CD8-positive, alpha-beta memory T cell (primary cell): Measurements from ENCODE around the gene GADD45GIP1. TPM values are rescaled to one million over a fixed set of nuclear protein-coding genes. Genes with fewer than 3 reads are reported as not detected.
A peak's percentile ranks its signal among the peaks of the same experiment; 100 is the strongest.
"Not testable (repeated sequence)": the region's sequence is repeated elsewhere in the genome, so short reads cannot be mapped to it uniquely, and the experiment has no call there.

Experiments used
- CTCF ChIA-PET: fragments of 350-600 bp; sonication (Branson Sonifier 250); formaldehyde crosslinking; loops from one replicate; lab custom pipeline; 2021; ENCODE audit warnings: antibody characterized with exemption; lab: Charles Lee
- POLR2A ChIA-PET: fragments of 350-600 bp; sonication (Branson Sonifier 250); formaldehyde crosslinking; loops from one replicate; lab custom pipeline; 2021; ENCODE audit warnings: antibody characterized with exemption; lab: Charles Lee
- DNase-seq, 5 donors: peaks; one replicate each; pipeline versions ENCODE4 v3.0.0 to v3.0.0-alpha.2; 2020 to 2022; ENCODE audit warnings: mixed read lengths in 1 of 5
- H3K27ac ChIP-seq: one replicate; pipeline ENCODE4 v1.7.0; 2013; ENCODE audit warnings: low read depth, mild to moderate bottlenecking, low read length, moderate library complexity
- H3K27me3 ChIP-seq: 2 replicates; pipeline ENCODE4 v1.7.0; 2013; ENCODE audit warnings: low read length, mild to moderate bottlenecking; ENCODE audit not compliant: insufficient read depth, poor library complexity, severe bottlenecking
- H3K36me3 ChIP-seq: 2 replicates; pipeline ENCODE4 v1.7.0; 2013; ENCODE audit warnings: mild to moderate bottlenecking, low read length, moderate library complexity; ENCODE audit not compliant: insufficient read depth
- H3K4me1 ChIP-seq: 2 replicates; pipeline ENCODE4 v1.7.0; 2013; ENCODE audit warnings: mild to moderate bottlenecking, low read length, moderate library complexity; ENCODE audit not compliant: insufficient read depth
- H3K4me3 ChIP-seq: 2 replicates; pipeline ENCODE4 v1.7.0; 2013; ENCODE audit warnings: mild to moderate bottlenecking, low read length
- H3K9me3 ChIP-seq: 2 replicates; pipeline ENCODE4 v1.7.0; 2013; ENCODE audit warnings: mild to moderate bottlenecking, low read length
- H3K27ac Mint-ChIP-seq, 8 donors: one replicate each; pipeline ENCODE4 v1.8.0; 2020 to 2021; ENCODE audit warnings: mixed read lengths in 8 of 8, mild to moderate bottlenecking in 6 of 8, inconsistent platforms in 3 of 8, moderate library complexity in 3 of 8
- H3K27me3 Mint-ChIP-seq, 2 donors: one replicate each; pipeline ENCODE4 v1.8.0; 2020 to 2021; ENCODE audit warnings: mixed read lengths in 2 of 2, mild to moderate bottlenecking in 1 of 2, moderate library complexity in 1 of 2
- H3K36me3 Mint-ChIP-seq, 3 donors: one replicate each; pipeline ENCODE4 v1.8.0; 2020 to 2021; ENCODE audit warnings: mixed read lengths in 3 of 3, inconsistent platforms in 1 of 3, mild to moderate bottlenecking in 1 of 3
- H3K4me1 Mint-ChIP-seq, 3 donors: one replicate each; pipeline ENCODE4 v1.8.0; 2020 to 2021; ENCODE audit warnings: mixed read lengths in 3 of 3, inconsistent platforms in 1 of 3, mild to moderate bottlenecking in 1 of 3
- H3K4me3 Mint-ChIP-seq, 7 donors: one replicate each; pipeline ENCODE4 v1.8.0; 2020 to 2021; ENCODE audit warnings: mixed read lengths in 7 of 7, mild to moderate bottlenecking in 6 of 7, moderate library complexity in 4 of 7, inconsistent platforms in 2 of 7
- H3K9me3 Mint-ChIP-seq, 5 donors: one replicate each; pipeline ENCODE4 v1.8.0; 2020 to 2022; ENCODE audit warnings: mixed read lengths in 5 of 5, mild to moderate bottlenecking in 3 of 5, moderate library complexity in 2 of 5, inconsistent platforms in 1 of 5
- polyA plus RNA-seq: library from polyadenylated mRNA; unstranded; fragments of 300-500 nt; fragmentation: Illumina TruSeq; gene quantifications from one replicate; pipeline ENCODE4 v1.2.3, GENCODE V29; 2021
- total RNA-seq, 2 experiments: library from RNA; stranded (reverse); gene quantifications; one replicate each; pipeline ENCODE4 v1.2.3, GENCODE V29; 2021

GADD45GIP1 gene
- total and polyA plus RNA-seq, 3 experiments from 2014 or later = 37.3 to 64.1 (median 38.6) TPM

DNA sequence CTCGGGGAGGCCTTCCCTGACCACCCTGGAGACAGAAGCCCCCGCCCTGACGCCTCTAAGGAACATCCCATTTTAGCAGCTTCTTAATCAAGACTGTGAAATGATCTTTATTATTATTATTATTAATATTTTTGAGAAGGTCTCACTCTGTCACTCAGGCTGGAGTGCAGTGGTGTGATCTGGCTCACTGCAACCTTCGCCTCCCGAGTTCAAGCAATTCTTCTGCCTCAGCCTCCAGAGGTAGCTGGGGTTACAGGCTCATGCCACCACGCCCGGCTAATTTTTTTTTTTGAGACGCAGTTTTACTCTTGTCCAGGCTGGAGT, 8.8 kb upstream of the GADD45GIP1 start:
- peak overlapping the region in 6 of 7 donors; percentile 12 to 85 (median 66) for H3K4me3 Mint-ChIP-seq
- Histone ChIP-seq H3K4me1 (no peaks in the 10 kb centered on the region), H3K27me3 (no peaks in the 10 kb centered on the region), H3K9me3 (no peaks in the 10 kb centered on the region), H3K4me3 (no peak overlapping the region), H3K27ac (peak overlapping the region; percentile 64), H3K36me3 (no peaks in the 10 kb centered on the region)
- H3K27me3 Mint-ChIP-seq = peaks cover 0 to 3% of the 10 kb centered on the region in 2 donors
- peak overlapping the region in 3 of 8 donors; percentile 38 to 79 (median 74) for H3K27ac Mint-ChIP-seq
- no peak for DNase-seq
- CTCF ChIA-PET = interaction anchor here (0.7 to 5.2 kb wide), 64 partner anchors 10 to 295 kb away, joined by 3 to 117 read pairs (median 4); partner anchors contain the start of genes CALR, DNASE2, FARSA and GADD45GIP1
- POLR2A ChIA-PET = interaction anchor here (0.6 to 1.5 kb wide), 9 partner anchors 8 to 152 kb away, joined by 3 to 7 read pairs (median 4); partner anchors contain the start of gene DNASE2
- peaks cover 5 to 8% (median 5%) of the 10 kb centered on the region in 3 donors for H3K4me1 Mint-ChIP-seq
- no peaks in the 10 kb centered on the region for H3K36me3 Mint-ChIP-seq
- no peaks in the 10 kb centered on the region for H3K9me3 Mint-ChIP-seq

DNA sequence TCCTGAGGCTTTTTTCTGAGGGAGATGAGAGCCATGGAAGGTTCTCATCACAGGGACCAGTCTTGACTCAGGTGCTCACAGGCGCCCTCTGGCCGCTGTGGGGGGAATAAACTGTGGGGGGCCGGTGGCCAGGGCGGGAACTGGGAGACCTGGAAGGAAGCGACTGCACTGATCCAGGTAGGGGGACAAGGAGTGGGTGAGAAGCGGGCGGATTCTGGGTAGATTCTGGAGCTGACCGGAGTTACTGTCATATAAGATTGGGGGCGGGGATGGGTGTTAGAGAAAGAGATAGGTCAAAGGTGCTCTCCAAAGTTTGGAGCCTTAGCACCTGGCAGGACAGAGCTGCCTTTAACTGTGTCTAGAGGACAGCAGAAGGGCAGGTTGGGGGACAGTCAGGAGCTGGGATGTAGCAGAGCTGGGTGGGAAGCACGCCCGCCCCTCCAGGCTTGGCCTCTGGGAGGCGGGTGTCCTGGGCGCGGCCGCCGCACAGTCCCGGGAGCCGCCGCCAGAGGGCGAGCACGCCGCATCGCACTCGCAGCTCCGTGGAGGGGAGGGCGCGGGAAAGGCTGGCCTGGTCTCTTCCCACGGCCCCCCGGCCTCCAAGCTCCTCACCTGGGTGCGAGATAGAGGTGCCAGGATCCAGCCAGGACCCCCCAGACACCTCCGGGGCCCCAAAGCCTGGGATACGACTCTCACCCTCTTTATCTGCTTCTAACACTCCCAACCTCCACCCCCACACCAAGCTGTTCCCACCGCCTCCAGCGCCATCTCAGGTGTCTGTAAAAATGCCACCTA, 8.2 kb upstream of the GADD45GIP1 start:
- Histone ChIP-seq H3K4me3 (peak overlapping the region; percentile 93), H3K27ac (peak overlapping the region; percentile 64)

DNA sequence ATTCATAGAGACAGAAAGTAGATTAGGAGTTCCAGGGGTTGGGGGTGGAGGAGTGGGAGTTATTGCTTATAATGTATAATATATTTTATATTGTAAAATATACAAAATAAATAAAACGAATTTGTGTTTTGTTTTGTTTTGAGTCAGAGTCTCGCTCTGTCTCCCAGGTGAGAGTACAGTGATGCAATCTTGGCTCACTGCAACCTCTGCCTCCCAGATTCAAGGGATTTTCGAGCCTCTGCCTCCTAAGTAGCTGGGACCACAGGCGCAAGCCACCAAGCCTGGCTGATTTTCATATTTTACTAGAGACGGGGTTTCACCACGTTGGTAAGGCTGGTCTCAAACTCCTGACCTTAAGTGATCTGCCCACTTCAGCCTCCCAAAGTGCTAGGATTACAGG, 2.5 kb upstream of the GADD45GIP1 start:
- H3K27ac Mint-ChIP-seq = no peak overlapping the region

More for the DNA sequence above, 8.2 kb upstream of the GADD45GIP1 start:
- POLR2A ChIA-PET = interaction anchor here (0.6 to 1.5 kb wide), 9 partner anchors 8 to 152 kb away, joined by 3 to 7 read pairs (median 4); partner anchors contain the start of gene DNASE2
- no peaks in the 10 kb centered on the region for H3K9me3 Mint-ChIP-seq
- no peaks in the 10 kb centered on the region for H3K36me3 Mint-ChIP-seq
- Histone ChIP-seq H3K4me1 (no peaks in the 10 kb centered on the region), H3K36me3 (no peaks in the 10 kb centered on the region), H3K27me3 (no peaks in the 10 kb centered on the region), H3K9me3 (no peaks in the 10 kb centered on the region)
- DNase-seq = peak; percentile 71 to 83 (median 72)
- peaks cover 0 to 3% of the 10 kb centered on the region in 2 donors for H3K27me3 Mint-ChIP-seq
- peak overlapping the region in 6 of 8 donors; percentile 1 to 86 (median 78) for H3K27ac Mint-ChIP-seq
- peaks cover 5 to 8% (median 5%) of the 10 kb centered on the region in 3 donors for H3K4me1 Mint-ChIP-seq
- H3K4me3 Mint-ChIP-seq = peak overlapping the region; percentile 17 to 92 (median 89)
- CTCF ChIA-PET = interaction anchor here (0.7 to 5.2 kb wide), 66 partner anchors 9 to 296 kb away, joined by 3 to 117 read pairs (median 4); partner anchors contain the start of genes CALR, DNASE2, FARSA and GADD45GIP1

DNA sequence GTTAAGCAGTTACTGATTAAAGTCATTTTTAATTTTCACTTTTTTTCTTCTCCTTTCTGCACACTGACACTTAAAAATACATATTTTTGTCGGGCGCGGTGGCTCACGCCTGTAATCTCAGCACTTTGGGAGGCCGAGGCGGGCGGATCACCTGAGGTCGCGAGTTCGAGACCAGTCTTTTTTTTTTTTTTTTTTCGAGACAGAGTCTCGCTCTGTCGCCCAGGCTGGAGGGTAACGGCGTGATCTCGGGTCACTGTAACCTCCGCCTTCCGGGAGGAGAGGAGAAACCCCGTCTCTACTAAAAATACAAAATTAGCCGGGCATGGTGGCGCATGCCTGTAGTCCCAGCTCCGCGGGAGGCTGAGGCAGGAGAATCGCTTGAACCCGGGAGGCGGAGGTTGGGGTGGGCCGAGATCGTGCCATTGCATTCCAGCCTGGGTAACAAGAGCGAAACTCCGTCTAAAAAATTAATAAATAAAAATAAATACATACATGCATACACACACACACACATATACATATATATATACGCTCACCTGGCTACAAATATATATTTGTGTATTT, 448 bp upstream of the GADD45GIP1 start:
- H3K27me3 Mint-ChIP-seq, DNase-seq, H3K27me3 ChIP-seq, H3K9me3 ChIP-seq, H3K9me3 Mint-ChIP-seq, H3K36me3 ChIP-seq: not testable (repeated sequence)
- H3K36me3 Mint-ChIP-seq = peaks cover 0 to 34% (median 0%) of the 10 kb centered on the region in 3 donors
- CTCF ChIA-PET = interaction anchor here (0.7 to 3.8 kb wide), 3 partner anchors 8 to 763 kb away, joined by 3 to 30 read pairs (median 4); no protein-coding TSS in a partner anchor
- POLR2A ChIA-PET = interaction anchor here (0.7 to 1.8 kb wide), 2 partner anchors 8 to 10 kb away, joined by 5 to 12 read pairs; partner anchors contain the start of gene RAD23A
- peaks cover 22 to 30% (median 24%) of the 10 kb centered on the region in 3 donors for H3K4me1 Mint-ChIP-seq
- Histone ChIP-seq H3K4me1 (peaks cover 15% of the 10 kb centered on the region), H3K4me3 (peak overlapping the region; percentile 73), H3K27ac (peak overlapping the region; percentile 67)
- peak overlapping the region; percentile 84 to 93 (median 89) for H3K4me3 Mint-ChIP-seq
- H3K27ac Mint-ChIP-seq = peak overlapping the region; percentile 65 to 94 (median 92)

More for the DNA sequence above, 2.5 kb upstream of the GADD45GIP1 start:
- Mint-ChIP-seq H3K36me3 (peaks cover 0 to 15% (median 0%) of the 10 kb centered on the region in 3 donors), H3K27me3 (peaks cover 0 to 1% of the 10 kb centered on the region in 2 donors), H3K9me3 (no peaks in the 10 kb centered on the region), H3K4me3 (no peak overlapping the region), H3K4me1 (peaks cover 20 to 26% (median 22%) of the 10 kb centered on the region in 3 donors)
- DNase-seq = no peak
- ChIA-PET POLR2A (interaction anchor here (0.6 kb wide), 1 partner anchor 394 kb away, joined by 8 read pairs; no protein-coding TSS in a partner anchor), CTCF (no interaction called here)
- H3K9me3 ChIP-seq = no peaks in the 10 kb centered on the region
- no peak overlapping the region for H3K27ac ChIP-seq
- peaks cover 6% of the 10 kb centered on the region for H3K36me3 ChIP-seq
- no peak overlapping the region for H3K4me3 ChIP-seq
- peaks cover 15% of the 10 kb centered on the region for H3K4me1 ChIP-seq
- no peaks in the 10 kb centered on the region for H3K27me3 ChIP-seq

DNA sequence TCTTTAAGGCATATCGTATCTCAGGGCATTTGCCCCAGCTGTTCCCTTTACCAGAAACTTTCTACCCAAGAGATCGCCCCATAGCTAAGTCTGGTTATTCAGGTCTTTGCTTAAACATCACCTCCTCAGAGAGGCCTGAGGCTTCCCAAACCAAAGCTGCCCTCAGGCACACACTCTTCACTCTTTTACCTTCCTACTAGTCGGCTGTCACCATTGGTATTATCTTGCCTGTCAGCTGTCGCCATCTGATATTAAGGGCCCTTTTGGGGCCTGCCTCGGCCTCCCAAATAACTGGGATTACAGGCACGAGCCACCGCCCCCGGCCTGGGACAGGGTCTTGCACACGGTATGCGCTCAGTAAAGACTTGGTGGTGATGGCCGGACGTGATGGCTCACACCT, 1.0 kb downstream of the GADD45GIP1 start:
- H3K9me3 Mint-ChIP-seq = no peaks in the 10 kb centered on the region
- no peak for DNase-seq
- CTCF ChIA-PET = interaction anchor here (0.8 to 3.8 kb wide), 4 partner anchors 10 to 226 kb away, joined by 3 to 30 read pairs (median 4); no protein-coding TSS in a partner anchor
- Histone ChIP-seq H3K9me3 (no peaks in the 10 kb centered on the region), H3K27me3 (no peaks in the 10 kb centered on the region), H3K4me3 (peak overlapping the region; percentile 73), H3K27ac (no peak overlapping the region), H3K4me1 (peaks cover 15% of the 10 kb centered on the region), H3K36me3 (peaks cover 18% of the 10 kb centered on the region)
- peak overlapping the region; percentile 82 to 93 (median 86) for H3K4me3 Mint-ChIP-seq
- peaks cover 22 to 30% (median 24%) of the 10 kb centered on the region in 3 donors for H3K4me1 Mint-ChIP-seq
- H3K27ac Mint-ChIP-seq = peak overlapping the region; percentile 65 to 95 (median 88)
- peaks cover 0 to 49% (median 0%) of the 10 kb centered on the region in 3 donors for H3K36me3 Mint-ChIP-seq
- POLR2A ChIA-PET = interaction anchor here (0.5 to 1.8 kb wide), 3 partner anchors 9 to 240 kb away, joined by 3 to 12 read pairs (median 3); partner anchors contain the start of gene RAD23A
- no peaks in the 10 kb centered on the region for H3K27me3 Mint-ChIP-seq

DNA sequence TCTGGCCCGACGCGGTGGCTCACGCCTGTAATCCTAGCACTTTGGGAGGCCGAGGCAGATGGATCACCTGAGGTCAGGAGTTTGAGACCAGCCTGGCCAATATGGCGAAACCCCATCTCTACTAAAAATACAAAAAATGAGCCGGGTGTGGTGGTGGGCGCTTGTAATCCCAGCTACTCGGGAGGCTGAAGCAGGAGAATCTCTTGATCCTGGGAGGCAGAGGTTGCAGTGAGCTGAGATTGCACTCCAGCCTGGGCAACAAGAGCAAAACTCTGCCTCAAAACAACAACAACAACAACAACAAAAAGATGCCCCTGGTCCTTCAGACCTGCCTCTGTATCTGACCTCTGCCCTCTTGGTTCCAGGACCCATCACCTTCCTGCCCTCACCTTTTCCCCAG, 1.4 kb downstream of the GADD45GIP1 start:
- H3K27ac ChIP-seq, H3K27me3 Mint-ChIP-seq, H3K9me3 Mint-ChIP-seq, DNase-seq, H3K9me3 ChIP-seq, H3K27me3 ChIP-seq, H3K4me3 ChIP-seq: not testable (repeated sequence)
- Histone ChIP-seq H3K4me1 (peaks cover 15% of the 10 kb centered on the region), H3K36me3 (peaks cover 18% of the 10 kb centered on the region)
- Mint-ChIP-seq H3K4me1 (peaks cover 22 to 30% (median 24%) of the 10 kb centered on the region in 3 donors), H3K36me3 (peaks cover 0 to 53% (median 0%) of the 10 kb centered on the region in 3 donors), H3K4me3 (peak overlapping the region; percentile 82 to 93 (median 86)), H3K27ac (peak overlapping the region; percentile 65 to 95 (median 88))
- ChIA-PET POLR2A (interaction anchor here (1.1 to 1.8 kb wide), 2 partner anchors 9 to 70 kb away, joined by 3 to 12 read pairs; partner anchors contain the start of gene RAD23A), CTCF (interaction anchor here (0.8 to 3.8 kb wide), 3 partner anchors 10 to 227 kb away, joined by 3 to 30 read pairs (median 4); no protein-coding TSS in a partner anchor)

DNA sequence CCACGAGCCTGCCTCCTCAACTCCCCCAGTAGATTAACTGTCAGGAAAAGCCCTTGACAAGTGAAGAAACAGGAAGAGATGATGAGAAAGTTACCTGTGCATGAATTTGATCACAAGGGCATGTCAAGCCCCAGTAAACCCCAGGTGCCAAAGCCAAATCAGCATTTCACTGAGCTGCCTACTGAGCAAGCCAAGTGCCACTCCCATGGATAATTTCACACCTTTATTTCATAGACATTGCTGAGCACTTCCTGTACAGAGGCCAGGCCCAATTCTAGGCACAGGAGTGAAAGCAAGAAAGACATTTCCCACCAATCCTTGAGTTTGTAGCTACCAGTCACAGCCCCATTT, 2.4 kb downstream of the GADD45GIP1 start:
- H3K4me3 ChIP-seq = no peak overlapping the region
- POLR2A ChIA-PET = interaction anchor here (0.7 to 1.1 kb wide), 2 partner anchors 8 to 69 kb away, joined by 3 read pairs; no protein-coding TSS in a partner anchor
- Mint-ChIP-seq H3K27me3 (no peaks in the 10 kb centered on the region), H3K27ac (peak overlapping the region; percentile 51 to 91 (median 67)), H3K4me3 (peak overlapping the region; percentile 7 to 93 (median 85)), H3K36me3 (peaks cover 0 to 63% (median 2%) of the 10 kb centered on the region in 3 donors), H3K9me3 (no peaks in the 10 kb centered on the region), H3K4me1 (peaks cover 23 to 35% (median 24%) of the 10 kb centered on the region in 3 donors)
- CTCF ChIA-PET = interaction anchor here (3.8 kb wide), 1 partner anchor 11 kb away, joined by 30 read pairs; no protein-coding TSS in a partner anchor
- DNase-seq = no peak
- H3K27me3 ChIP-seq = no peaks in the 10 kb centered on the region
- H3K36me3 ChIP-seq = peaks cover 24% of the 10 kb centered on the region
- no peak overlapping the region for H3K27ac ChIP-seq
- H3K9me3 ChIP-seq = no peaks in the 10 kb centered on the region
- H3K4me1 ChIP-seq = peaks cover 15% of the 10 kb centered on the region
